H1 (cell line): ENCODE data around the gene WDR27. TPM values are rescaled to one million over a fixed set of nuclear protein-coding genes. Genes with fewer than 3 reads are reported as not detected.

Source experiments
- CTCF ChIA-PET: fragments of 300-600 bp; sonication (Branson Sonifier 250); formaldehyde crosslinking; loops from one replicate; lab custom pipeline; 2021; ENCODE audit not compliant: partially characterized antibody; lab: Charles Lee
- POLR2A ChIA-PET: fragments of 300-600 bp; sonication (Branson Sonifier 250); formaldehyde crosslinking; loops from one replicate; lab custom pipeline; 2021; ENCODE audit warnings: inconsistent platforms; ENCODE audit not compliant: partially characterized antibody; lab: Charles Lee
- DNase-seq, 2 experiments: peaks; one replicate each; pipeline versions ENCODE4 v3.0.0 to v3.0.0-alpha.2; 2010 to 2022; ENCODE audit warnings: low spot score in 2 of 2, low read depth in 1 of 2, mixed read lengths in 1 of 2
- FAIRE-seq: peaks from 2 replicates; lab custom pipeline; 2011; peaks lifted over from hg19 to GRCh38; lab: Jason Lieb, UNC
- H2AFZ ChIP-seq: 2 replicates; pipeline ENCODE4 v1.8.1; 2012; ENCODE audit warnings: low read length, inconsistent platforms
- H2AK5ac ChIP-seq: 2 replicates; pipeline ENCODE4 v1.6.1; 2013; ENCODE audit warnings: low read depth, low read length
- H2BK120ac ChIP-seq: replicated peaks from 2 replicates; pipeline ENCODE3; 2013; ENCODE audit warnings: low read depth, low read length, inconsistent platforms
- H2BK12ac ChIP-seq: 2 replicates; pipeline ENCODE4 v1.6.1; 2013; ENCODE audit warnings: low read depth, low read length
- H2BK15ac ChIP-seq: 2 replicates; pipeline ENCODE4 v1.6.1; 2013; ENCODE audit warnings: low read length
- H2BK20ac ChIP-seq: 2 replicates; pipeline ENCODE4 v1.6.1; 2013; ENCODE audit warnings: low read length
- H2BK5ac ChIP-seq: 2 replicates; pipeline ENCODE4 v1.6.1; 2013; ENCODE audit warnings: low read depth, low read length
- H3K14ac ChIP-seq: 2 replicates; pipeline ENCODE4 v1.6.1; 2013; ENCODE audit warnings: inconsistent platforms; ENCODE audit not compliant: insufficient read length
- H3K18ac ChIP-seq: 2 replicates; pipeline ENCODE4 v1.6.1; 2013; ENCODE audit warnings: low read length; ENCODE audit errors: extremely low read depth
- H3K23ac ChIP-seq: 2 replicates; pipeline ENCODE4 v1.6.1; 2013; ENCODE audit warnings: inconsistent platforms; ENCODE audit not compliant: insufficient read length
- H3K23me2 ChIP-seq: 2 replicates; pipeline ENCODE4 v1.6.1; 2013; ENCODE audit warnings: low read depth, low read length
- H3K27ac ChIP-seq: 2 replicates; pipeline ENCODE4 v1.6.1; 2011; ENCODE audit warnings: low read depth, low read length, inconsistent platforms
- H3K27me3 ChIP-seq, 4 experiments: replicated peaks in 1 of 4; 1 replicate in 1 of 4; 2 replicates in 3 of 4; pipeline versions ENCODE4 v1.6.1 to v1.8.1; 2011 to 2013; ENCODE audit warnings: low read length in 3 of 4, mild to moderate bottlenecking in 3 of 4, inconsistent platforms in 2 of 4, mixed read lengths in 2 of 4, moderate library complexity in 1 of 4; ENCODE audit not compliant: control insufficient read depth in 3 of 4, insufficient read depth in 3 of 4; ENCODE audit errors: extremely low read depth in 1 of 4
- H3K36me3 ChIP-seq, 4 experiments: 2 replicates each; pipeline versions ENCODE4 v1.6.1 to v1.8.1; 2011 to 2013; ENCODE audit warnings: mild to moderate bottlenecking in 4 of 4, low read length in 3 of 4, moderate library complexity in 2 of 4, control low read depth in 1 of 4, inconsistent platforms in 1 of 4; ENCODE audit not compliant: insufficient read depth in 4 of 4, control insufficient read depth in 2 of 4
- H3K4ac ChIP-seq: replicated peaks from 2 replicates; pipeline ENCODE3; 2013; ENCODE audit warnings: low read length, low read depth, mixed read lengths, inconsistent platforms; ENCODE audit not compliant: insufficient read length
- H3K4me1 ChIP-seq, 4 experiments: replicated peaks in 1 of 4; 1 replicate in 1 of 4; 2 replicates in 3 of 4; pipeline versions ENCODE4 v1.6.1 to v1.8.1; 2011 to 2013; ENCODE audit warnings: low read length in 3 of 4, inconsistent platforms in 2 of 4, mixed read lengths in 1 of 4; ENCODE audit not compliant: insufficient read depth in 4 of 4, control insufficient read depth in 3 of 4
- H3K4me2 ChIP-seq, 2 experiments: 2 replicates each; pipeline versions ENCODE4 v1.6.1 to v1.8.1; 2011 to 2013; ENCODE audit warnings: low read depth in 2 of 2, low read length in 2 of 2, control low read depth in 1 of 2, inconsistent platforms in 1 of 2, mild to moderate bottlenecking in 1 of 2; ENCODE audit not compliant: insufficient read depth in 1 of 2
- H3K4me3 ChIP-seq, 4 experiments: fragments of 200-600, 300-600 bp in 1 of 4; sonication (generic), shearing (Covaris generic), sonication (Bioruptor Twin) in 1 of 4; 2 replicates each; pipeline versions ENCODE4 v1.5.1 to v1.8.1; 2011 to 2016; ENCODE audit warnings: low read length in 4 of 4, low read depth in 3 of 4, control low read depth in 2 of 4, inconsistent platforms in 2 of 4, mild to moderate bottlenecking in 2 of 4, mixed read lengths in 1 of 4, moderate library complexity in 1 of 4; ENCODE audit not compliant: insufficient read depth in 2 of 4; ENCODE audit errors: extremely low read depth in 1 of 4
- H3K56ac ChIP-seq: replicated peaks from 2 replicates; pipeline ENCODE3; 2013; ENCODE audit warnings: low read depth, mild to moderate bottlenecking, mixed read lengths, low read length, inconsistent platforms; ENCODE audit not compliant: insufficient read length
- H3K79me1 ChIP-seq: 2 replicates; pipeline ENCODE4 v1.6.1; 2013; ENCODE audit warnings: low read depth, low read length, control low read depth
- H3K79me2 ChIP-seq, 2 experiments: 2 replicates each; pipeline versions ENCODE4 v1.6.1 to v1.8.1; 2012 to 2013; ENCODE audit warnings: low read length in 2 of 2, mild to moderate bottlenecking in 2 of 2, inconsistent platforms in 1 of 2; ENCODE audit not compliant: insufficient read depth in 2 of 2, control insufficient read depth in 1 of 2
- H3K9ac ChIP-seq, 4 experiments: replicated peaks in 1 of 4; 1 replicate in 1 of 4; 2 replicates in 3 of 4; pipeline versions ENCODE4 v1.6.1 to v1.8.1; 2011 to 2013; ENCODE audit warnings: low read depth in 3 of 4, low read length in 3 of 4, control low read depth in 2 of 4, mild to moderate bottlenecking in 2 of 4, moderate library complexity in 2 of 4, inconsistent platforms in 1 of 4; ENCODE audit errors: extremely low read depth in 1 of 4
- H3K9me3 ChIP-seq, 2 experiments: 2 replicates each; pipeline versions ENCODE4 v1.6.1 to v1.8.1; 2012 to 2013; ENCODE audit warnings: mild to moderate bottlenecking in 2 of 2, moderate library complexity in 2 of 2, control low read depth in 1 of 2, inconsistent platforms in 1 of 2, low read depth in 1 of 2, low read length in 1 of 2, mixed read lengths in 1 of 2; ENCODE audit not compliant: insufficient read depth in 2 of 2
- H4K20me1 ChIP-seq, 2 experiments: replicated peaks in 1 of 2; 2 replicates each; pipeline versions ENCODE3 to v1.8.1; 2011 to 2013; ENCODE audit warnings: inconsistent platforms in 2 of 2, low read length in 2 of 2, mild to moderate bottlenecking in 1 of 2; ENCODE audit not compliant: insufficient read depth in 2 of 2, control insufficient read depth in 1 of 2
- H4K5ac ChIP-seq: 2 replicates; pipeline ENCODE4 v1.6.1; 2013; ENCODE audit warnings: low read length, low read depth, mixed read lengths, inconsistent platforms; ENCODE audit not compliant: insufficient read length
- H4K8ac ChIP-seq: 2 replicates; pipeline ENCODE4 v1.8.0; 2013; ENCODE audit warnings: mild to moderate bottlenecking, moderate library complexity, low read length, inconsistent platforms; ENCODE audit not compliant: insufficient read depth; ENCODE audit errors: extremely low read depth
- H4K91ac ChIP-seq: replicated peaks from 2 replicates; pipeline ENCODE3; 2013; ENCODE audit warnings: low read length, mixed read lengths, inconsistent platforms; ENCODE audit not compliant: insufficient read length
- WGBS, 2 experiments: shearing (Covaris generic) in 1 of 2; methylation state at CpG; one replicate each; pipeline versions ENCODE4 v1.1.6 to v1.1.7; 2013 to 2015; ENCODE audit warnings: low lambda C conversion rate in 2 of 2, mixed read lengths in 2 of 2, inconsistent platforms in 1 of 2, low coverage in 1 of 2, missing lambda C conversion rate in 1 of 2; ENCODE audit not compliant: insufficient replicate concordance in 2 of 2, insufficient coverage in 1 of 2, insufficient read length in 1 of 2; ENCODE audit errors: extremely low coverage in 1 of 2, missing lambda C conversion rate in 1 of 2; 5-methylcytosine and 5-hydroxymethylcytosine counted together
- polyA plus RNA-seq, 7 experiments: library from polyadenylated mRNA; depleted of rRNA in 3 of 7; stranded (reverse) in 5 of 7; unstranded in 2 of 7; fragments of >200 nt in 5 of 7; fragments of 200-250 nt in 2 of 7; gene quantifications; 1 replicate in 5 of 7; 2 replicates in 1 of 7; 4 replicates in 1 of 7; pipeline versions ENCODE4 v1.2.1 to v1.2.3, GENCODE V29; 2011 to 2013; ENCODE audit warnings: missing spikeins in 2 of 7, mixed read lengths in 2 of 7
- total RNA-seq: library from RNA; stranded (reverse); fragmentation: NEBNext Ultra II Directional; extraction: Animal tissue kit (Norgen Biotek cat#: 25700); gene quantifications from 2 replicates; pipeline ENCODE4 v1.2.1, GENCODE V29; 2021

WDR27 gene
- total and polyA plus RNA-seq, 2 of the 8 experiments (the other 6 are each of a cell fraction or from before 2014, with no cell fraction given), result 53.6 to 68.6 TPM

DNA sequence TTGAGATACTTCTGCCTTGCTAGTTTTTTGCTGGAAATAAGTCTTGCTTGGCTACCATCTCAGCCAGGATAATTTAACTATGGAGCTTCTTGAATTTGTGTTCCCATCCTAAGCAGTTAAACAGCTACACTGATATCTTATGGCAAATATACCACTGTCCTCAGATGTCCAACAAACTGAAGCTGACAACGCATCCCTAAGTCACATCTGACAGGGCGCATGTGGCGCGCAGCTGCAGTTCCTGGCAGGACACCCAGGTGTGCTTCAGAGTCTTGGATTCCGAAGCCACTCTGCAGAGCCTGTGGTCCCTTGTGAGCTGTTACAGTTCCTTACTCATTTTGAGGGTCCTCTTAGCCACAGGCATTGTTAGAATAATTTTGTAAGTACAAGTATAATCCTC, 127.9 kb downstream of the WDR27 start:
- H2BK12ac ChIP-seq, result no peak overlapping the region
- no peak overlapping the region for H3K4me2 ChIP-seq
- no peak overlapping the region for H2BK15ac ChIP-seq
- H3K14ac ChIP-seq, result no peak overlapping the region
- H3K23me2 ChIP-seq, result no peaks in the 10 kb centered on the region; the same call in 1 of the 2 replicates
- WGBS, 2 experiments, result 95% methylated on average over 5 of the region's 5 CpGs; no CpG with 5 or more reads in 1 of the 2 experiments
- no peak overlapping the region for H3K27ac ChIP-seq
- DNase-seq (peak in 1 of 2 experiments; percentile 36), FAIRE-seq (no peak)
- no peaks in the 10 kb centered on the region for H3K9me3 ChIP-seq
- H3K79me1 ChIP-seq, result no peaks in the 10 kb centered on the region
- H3K79me2 ChIP-seq, result no peaks in the 10 kb centered on the region
- no peak overlapping the region for H3K4me3 ChIP-seq
- H4K91ac ChIP-seq, result no peak overlapping the region
- no peaks in the 10 kb centered on the region for H3K27me3 ChIP-seq
- no peak overlapping the region for H4K8ac ChIP-seq
- no peak overlapping the region for H2BK20ac ChIP-seq
- POLR2A ChIA-PET, result interaction anchor here (1.0 kb wide), 1 partner anchor 8 kb away, joined by 3 read pairs; no protein-coding TSS in a partner anchor
- no peak overlapping the region for H4K5ac ChIP-seq
- no peak overlapping the region for H3K9ac ChIP-seq
- no peak overlapping the region for H3K56ac ChIP-seq
- H3K23ac ChIP-seq, result no peak overlapping the region
- H3K36me3 ChIP-seq, result peaks cover 0 to 2% (median 1%) of the 10 kb centered on the region in 4 experiments; a peak in 3 of 8 replicates
- no peaks in the 10 kb centered on the region for H3K4me1 ChIP-seq
- H2AK5ac ChIP-seq, result no peak overlapping the region
- no peaks in the 10 kb centered on the region for H4K20me1 ChIP-seq
- H2AFZ ChIP-seq, result no peak overlapping the region
- CTCF ChIA-PET, result interaction anchor here (1.9 kb wide), 1 partner anchor 8 kb away, joined by 5 read pairs; no protein-coding TSS in a partner anchor
- no peak overlapping the region for H2BK120ac ChIP-seq
- no peak overlapping the region for H3K4ac ChIP-seq
- H3K18ac ChIP-seq, result no peak overlapping the region
- H2BK5ac ChIP-seq, result no peak overlapping the region
